Measurements from ENCODE around the gene PIAS4. TPM values are rescaled to one million over a fixed set of nuclear protein-coding genes. Genes with fewer than 3 reads are reported as not detected.

PIAS4 gene
- total and polyA plus RNA-seq, 8 donors, result 6.6 to 93.6 (median 16.1) TPM

DNA sequence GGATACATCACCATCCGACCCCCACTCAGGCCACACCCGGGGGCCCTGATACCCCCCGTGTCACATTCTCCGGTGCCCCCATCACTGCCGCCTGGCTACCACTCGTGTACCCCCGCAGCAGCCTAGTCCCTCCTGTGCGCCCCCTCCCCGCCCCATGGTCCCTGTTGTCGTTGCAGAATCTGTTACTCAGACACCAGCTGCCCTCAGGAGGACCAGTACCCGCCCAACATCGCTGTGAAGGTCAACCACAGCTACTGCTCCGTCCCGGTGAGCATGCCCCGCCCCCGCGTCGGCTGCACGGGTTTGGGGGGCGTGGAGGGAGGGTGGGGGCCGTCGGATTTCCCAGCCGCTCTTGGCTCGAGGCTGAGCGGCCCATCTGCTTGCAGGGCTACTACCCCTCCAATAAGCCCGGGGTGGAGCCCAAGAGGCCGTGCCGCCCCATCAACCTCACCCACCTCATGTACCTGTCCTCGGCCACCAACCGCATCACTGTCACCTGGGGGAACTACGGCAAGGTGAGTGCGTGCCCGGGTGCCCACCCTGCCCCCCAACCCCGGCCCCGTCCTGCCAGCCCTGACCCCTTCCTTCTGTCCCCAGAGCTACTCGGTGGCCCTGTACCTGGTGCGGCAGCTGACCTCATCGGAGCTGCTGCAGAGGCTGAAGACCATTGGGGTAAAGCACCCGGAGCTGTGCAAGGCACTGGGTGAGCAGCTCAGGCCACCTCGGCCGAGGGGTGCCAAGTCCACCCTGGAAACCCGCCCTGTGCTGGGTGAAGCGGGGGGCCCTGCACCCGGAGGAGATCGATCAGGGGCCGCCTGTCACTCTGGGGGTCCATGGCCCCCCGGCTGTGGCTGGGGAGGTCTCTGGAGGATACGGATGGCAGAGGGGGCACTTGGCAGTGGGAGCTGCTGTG is 21.1 kb downstream of the PIAS4 start:
- TF ChIP-seq POLR2A (IDR thresholded peaks at IDR 0.05) (no peak), EP300 (IDR thresholded peaks at IDR 0.05) (no peak), POLR2AphosphoS5 (IDR thresholded peaks at IDR 0.05) (no peak)
- TF ChIP-seq, protein P1, sequence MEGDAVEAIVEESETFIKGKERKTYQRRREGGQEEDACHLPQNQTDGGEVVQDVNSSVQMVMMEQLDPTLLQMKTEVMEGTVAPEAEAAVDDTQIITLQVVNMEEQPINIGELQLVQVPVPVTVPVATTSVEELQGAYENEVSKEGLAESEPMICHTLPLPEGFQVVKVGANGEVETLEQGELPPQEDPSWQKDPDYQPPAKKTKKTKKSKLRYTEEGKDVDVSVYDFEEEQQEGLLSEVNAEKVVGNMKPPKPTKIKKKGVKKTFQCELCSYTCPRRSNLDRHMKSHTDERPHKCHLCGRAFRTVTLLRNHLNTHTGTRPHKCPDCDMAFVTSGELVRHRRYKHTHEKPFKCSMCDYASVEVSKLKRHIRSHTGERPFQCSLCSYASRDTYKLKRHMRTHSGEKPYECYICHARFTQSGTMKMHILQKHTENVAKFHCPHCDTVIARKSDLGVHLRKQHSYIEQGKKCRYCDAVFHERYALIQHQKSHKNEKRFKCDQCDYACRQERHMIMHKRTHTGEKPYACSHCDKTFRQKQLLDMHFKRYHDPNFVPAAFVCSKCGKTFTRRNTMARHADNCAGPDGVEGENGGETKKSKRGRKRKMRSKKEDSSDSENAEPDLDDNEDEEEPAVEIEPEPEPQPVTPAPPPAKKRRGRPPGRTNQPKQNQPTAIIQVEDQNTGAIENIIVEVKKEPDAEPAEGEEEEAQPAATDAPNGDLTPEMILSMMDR (IDR thresholded peaks at IDR 0.05), result no peak
- WGBS, 5 donors, result 90 to 93% (median 91%) methylated on average over 26 to 48 of the region's 48 CpGs
- Histone ChIP-seq H3K27ac (no peak overlapping the region), H3K4me1 (peaks cover 0 to 5% (median 0%) of the 10 kb centered on the region in 4 donors), H3K27me3 (no peaks in the 10 kb centered on the region), H3K9me3 (no peaks in the 10 kb centered on the region), H3K36me3 (peaks cover 39 to 98% (median 97%) of the 10 kb centered on the region in 4 donors), H3K4me3 (no peak overlapping the region)
- intact Hi-C loops (cut with DNase I; ENCODE audit: low total_unique reads), result no loop called here
- no peak for DNase-seq

GRCh38 chr19:4029247-4029614 is 21.7 kb downstream of the PIAS4 start:
- H3K36me3 ChIP-seq, result peaks cover 41 to 98% (median 97%) of the 10 kb centered on the region in 4 donors
- H3K27me3 ChIP-seq, result no peaks in the 10 kb centered on the region
- no peak for DNase-seq
- no peaks in the 10 kb centered on the region for H3K4me1 ChIP-seq
- H3K4me3 ChIP-seq, result no peak overlapping the region
- 89 to 94% (median 93%) methylated on average over 16 to 18 of the region's 18 CpGs for WGBS, 5 donors
- intact Hi-C loops (cut with DNase I; ENCODE audit: low total_unique reads), result no loop called here
- TF ChIP-seq, protein P1 (IDR thresholded peaks at IDR 0.05), result no peak
- no peak for TF ChIP-seq POLR2A (IDR thresholded peaks at IDR 0.05)
- TF ChIP-seq POLR2AphosphoS5 (IDR thresholded peaks at IDR 0.05), result no peak
- TF ChIP-seq EP300 (IDR thresholded peaks at IDR 0.05), result no peak
- no peaks in the 10 kb centered on the region for H3K9me3 ChIP-seq
- no peak overlapping the region for H3K27ac ChIP-seq

DNA sequence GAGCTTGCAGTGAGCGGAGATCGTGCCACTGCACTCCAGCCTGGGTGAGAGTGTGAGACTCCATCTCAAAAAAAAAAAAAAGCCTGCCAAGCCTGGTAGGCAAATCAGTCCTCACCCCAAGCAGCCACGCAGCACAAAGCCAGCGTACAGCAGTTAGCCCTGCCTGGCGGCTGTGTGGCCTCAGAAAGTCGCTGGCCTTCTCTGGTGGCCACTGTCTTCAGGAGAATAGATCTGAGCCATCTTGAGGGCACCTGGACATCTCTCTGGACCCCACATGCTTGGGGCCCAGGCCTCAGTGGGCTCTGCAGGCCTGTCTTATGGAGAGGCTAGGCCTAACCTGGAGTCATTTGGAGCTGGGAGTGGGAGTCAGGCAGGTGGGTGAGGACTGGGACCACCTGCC is 23.0 kb downstream of the PIAS4 start:
- no peak overlapping the region for H3K4me3 ChIP-seq
- TF ChIP-seq POLR2A (IDR thresholded peaks at IDR 0.05) (no peak), POLR2AphosphoS5 (IDR thresholded peaks at IDR 0.05) (no peak), EP300 (IDR thresholded peaks at IDR 0.05) (no peak)
- TF ChIP-seq, protein P1 (IDR thresholded peaks at IDR 0.05), result no peak
- intact Hi-C loops (cut with DNase I; ENCODE audit: low total_unique reads), result no loop called here
- H3K4me1 ChIP-seq, result no peaks in the 10 kb centered on the region
- H3K27ac ChIP-seq, result no peak overlapping the region
- no peaks in the 10 kb centered on the region for H3K27me3 ChIP-seq
- 94 to 98% (median 97%) methylated on average over 4 to 6 of the region's 6 CpGs for WGBS, 5 donors
- DNase-seq, result no peak
- H3K36me3 ChIP-seq, result peaks cover 39 to 99% (median 97%) of the 10 kb centered on the region in 4 donors
- H3K9me3 ChIP-seq, result no peaks in the 10 kb centered on the region

DNA sequence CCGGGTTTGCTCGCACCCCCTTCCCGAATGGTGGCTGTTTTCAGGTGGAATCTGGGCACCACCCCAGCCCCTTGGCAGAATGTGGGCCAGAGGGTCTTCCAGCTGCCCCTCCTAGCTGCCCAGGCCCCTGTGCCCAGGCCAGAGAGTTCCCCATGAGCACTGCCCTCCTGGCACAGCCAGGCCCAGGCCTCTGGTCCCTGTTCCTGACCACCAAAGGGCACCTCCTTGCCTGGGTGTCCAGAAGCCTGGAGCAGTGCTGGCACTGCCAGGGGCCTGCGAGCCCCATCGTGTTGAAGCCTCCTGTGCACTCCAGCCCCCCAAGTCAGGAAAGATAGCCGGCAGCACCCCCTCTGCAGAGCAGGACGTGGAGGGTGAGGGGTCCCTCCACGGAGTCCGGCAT is 23.4 kb downstream of the PIAS4 start:
- no peak overlapping the region for H3K27ac ChIP-seq
- no peak for DNase-seq
- H3K27me3 ChIP-seq, result no peaks in the 10 kb centered on the region
- 77 to 88% (median 83%) methylated on average over 3 to 9 of the region's 9 CpGs for WGBS, 5 donors
- intact Hi-C loops (cut with DNase I; ENCODE audit: low total_unique reads), result no loop called here
- no peaks in the 10 kb centered on the region for H3K4me1 ChIP-seq
- no peak overlapping the region for H3K4me3 ChIP-seq
- no peak for TF ChIP-seq POLR2A (IDR thresholded peaks at IDR 0.05)
- TF ChIP-seq POLR2AphosphoS5 (IDR thresholded peaks at IDR 0.05), result no peak
- TF ChIP-seq, protein P1 (IDR thresholded peaks at IDR 0.05), result no peak
- TF ChIP-seq EP300 (IDR thresholded peaks at IDR 0.05), result no peak
- H3K9me3 ChIP-seq, result no peaks in the 10 kb centered on the region
- H3K36me3 ChIP-seq, result peaks cover 39 to 98% (median 96%) of the 10 kb centered on the region in 4 donors
